OCI-LY1 (cell line): ENCODE measurements around the gene ITGB3.

Source experiments
- H2AFZ ChIP-seq: fragments of 200-600 bp; sonication (generic), shearing (Covaris generic); 2 replicates; pipeline ENCODE4 v1.6.0; 2014; ENCODE audit warnings: antibody characterized with exemption, mild to moderate bottlenecking, low read length
- H3F3A ChIP-seq: fragments of 200-600 bp; sonication (generic), shearing (Covaris generic); 2 replicates; pipeline ENCODE4 v1.6.0; 2014; ENCODE audit warnings: mild to moderate bottlenecking, antibody characterized with exemption, low read length, moderate library complexity; ENCODE audit not compliant: insufficient read depth
- H3K27ac ChIP-seq: fragments of 200-600 bp; sonication (generic); 2 replicates; pipeline ENCODE4 v1.5.1; 2014; ENCODE audit warnings: low read length, mixed run types, mild to moderate bottlenecking, low read depth; ENCODE audit not compliant: poor library complexity, severe bottlenecking
- H3K27me3 ChIP-seq: fragments of 200-600 bp; sonication (generic); 2 replicates; pipeline ENCODE4 v1.6.0; 2014; ENCODE audit warnings: antibody characterized with exemption, mild to moderate bottlenecking, low read length, moderate library complexity; ENCODE audit not compliant: insufficient read depth
- H3K36me3 ChIP-seq: fragments of 200-600 bp; sonication (generic); 2 replicates; pipeline ENCODE4 v1.6.1; 2014; ENCODE audit warnings: mild to moderate bottlenecking, antibody characterized with exemption, low read length, moderate library complexity, mixed read lengths; ENCODE audit not compliant: insufficient read depth
- H3K4me1 ChIP-seq: fragments of 200-600 bp; sonication (generic); 2 replicates; pipeline ENCODE4 v1.5.1; 2014; ENCODE audit warnings: mild to moderate bottlenecking, low read length, moderate library complexity; ENCODE audit not compliant: insufficient read depth, severe bottlenecking
- H3K4me2 ChIP-seq: fragments of 200-600 bp; sonication (generic), shearing (Covaris generic); 2 replicates; pipeline ENCODE4 v1.6.1; 2014; ENCODE audit warnings: low read length
- H3K4me3 ChIP-seq: fragments of 200-600 bp; sonication (generic); 2 replicates; pipeline ENCODE4 v1.5.1; 2014; ENCODE audit warnings: low read length, low read depth, mild to moderate bottlenecking, mixed read lengths; ENCODE audit not compliant: poor library complexity, severe bottlenecking
- H3K79me2 ChIP-seq: fragments of 200-600 bp; shearing (Covaris generic); 2 replicates; pipeline ENCODE4 v1.6.1; 2016; ENCODE audit warnings: mixed run types, low read length, mixed read lengths; ENCODE audit not compliant: insufficient read depth
- H3K9ac ChIP-seq: fragments of 200-600 bp; sonication (generic), shearing (Covaris generic); 2 replicates; pipeline ENCODE4 v1.6.1; 2014; ENCODE audit warnings: mild to moderate bottlenecking, low read length, mixed read lengths
- H3K9me2 ChIP-seq: fragments of 200-600 bp; sonication (generic), shearing (Covaris generic); 2 replicates; pipeline ENCODE4 v1.6.1; 2014; ENCODE audit warnings: low read depth, mild to moderate bottlenecking, low read length, mixed read lengths
- H3K9me3 ChIP-seq: fragments of 200-600 bp; shearing (Covaris generic); 2 replicates; pipeline ENCODE4 v1.6.1; 2014; ENCODE audit warnings: low read length, mixed read lengths
- H4K20me1 ChIP-seq: fragments of 200-600 bp; sonication (generic), shearing (Covaris generic); 2 replicates; pipeline ENCODE4 v1.6.0; 2016; ENCODE audit warnings: mild to moderate bottlenecking, low read length; ENCODE audit not compliant: insufficient read depth
- EZH2 ChIP-seq: fragments of 200-600 bp; sonication (generic), shearing (Covaris generic); IDR thresholded peaks from 2 replicates; pipeline ENCODE4 v1.8.0; 2017; ENCODE audit warnings: borderline replicate concordance, mixed run types, mild to moderate bottlenecking, antibody characterized with exemption, low read length, moderate library complexity, mixed read lengths
- TF ChIP-seq, protein P1 (sequence below): fragments of 200-600 bp; sonication (generic), shearing (Covaris generic); IDR thresholded peaks from 2 replicates; pipeline ENCODE4 v1.5.1; 2017; ENCODE audit warnings: mild to moderate bottlenecking, antibody characterized with exemption, low read length, moderate library complexity, mixed read lengths

The ITGB3 gene

DNA sequence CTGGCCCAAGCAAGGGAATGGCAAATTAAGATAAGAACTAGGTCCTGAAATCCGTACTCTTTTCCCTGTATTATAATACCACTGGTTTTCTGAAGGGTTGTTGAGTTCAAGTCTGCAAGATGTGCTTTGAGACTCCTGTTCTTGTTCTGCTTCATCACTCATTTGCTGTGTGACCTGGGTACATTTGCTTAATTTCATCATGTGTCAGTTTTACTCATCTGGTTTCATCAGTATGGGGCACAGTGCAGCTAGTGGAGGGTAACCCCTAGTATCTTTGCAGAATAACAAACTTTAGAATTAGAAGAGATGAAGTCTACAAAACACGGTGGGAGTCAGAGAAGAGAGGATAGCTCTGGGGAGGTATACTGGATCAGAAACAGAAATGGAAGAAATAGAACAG lies 48.2 kb downstream of the ITGB3 start:
- Histone ChIP-seq H2AFZ (no peak overlapping the region), H3K4me2 (no peak overlapping the region), H3K4me1 (no peaks in the 10 kb centered on the region), H3F3A (no peaks in the 10 kb centered on the region), H3K9ac (no peak overlapping the region), H3K27me3 (no peaks in the 10 kb centered on the region), H4K20me1 (no peaks in the 10 kb centered on the region), H3K9me2 (no peaks in the 10 kb centered on the region), H3K9me3 (no peaks in the 10 kb centered on the region), H3K27ac (no peak overlapping the region), H3K36me3 (no peaks in the 10 kb centered on the region), H3K4me3 (no peak overlapping the region), H3K79me2 (no peaks in the 10 kb centered on the region)
- TF ChIP-seq EZH2 = no peak
- TF ChIP-seq, protein P1, sequence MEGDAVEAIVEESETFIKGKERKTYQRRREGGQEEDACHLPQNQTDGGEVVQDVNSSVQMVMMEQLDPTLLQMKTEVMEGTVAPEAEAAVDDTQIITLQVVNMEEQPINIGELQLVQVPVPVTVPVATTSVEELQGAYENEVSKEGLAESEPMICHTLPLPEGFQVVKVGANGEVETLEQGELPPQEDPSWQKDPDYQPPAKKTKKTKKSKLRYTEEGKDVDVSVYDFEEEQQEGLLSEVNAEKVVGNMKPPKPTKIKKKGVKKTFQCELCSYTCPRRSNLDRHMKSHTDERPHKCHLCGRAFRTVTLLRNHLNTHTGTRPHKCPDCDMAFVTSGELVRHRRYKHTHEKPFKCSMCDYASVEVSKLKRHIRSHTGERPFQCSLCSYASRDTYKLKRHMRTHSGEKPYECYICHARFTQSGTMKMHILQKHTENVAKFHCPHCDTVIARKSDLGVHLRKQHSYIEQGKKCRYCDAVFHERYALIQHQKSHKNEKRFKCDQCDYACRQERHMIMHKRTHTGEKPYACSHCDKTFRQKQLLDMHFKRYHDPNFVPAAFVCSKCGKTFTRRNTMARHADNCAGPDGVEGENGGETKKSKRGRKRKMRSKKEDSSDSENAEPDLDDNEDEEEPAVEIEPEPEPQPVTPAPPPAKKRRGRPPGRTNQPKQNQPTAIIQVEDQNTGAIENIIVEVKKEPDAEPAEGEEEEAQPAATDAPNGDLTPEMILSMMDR = no peak

DNA sequence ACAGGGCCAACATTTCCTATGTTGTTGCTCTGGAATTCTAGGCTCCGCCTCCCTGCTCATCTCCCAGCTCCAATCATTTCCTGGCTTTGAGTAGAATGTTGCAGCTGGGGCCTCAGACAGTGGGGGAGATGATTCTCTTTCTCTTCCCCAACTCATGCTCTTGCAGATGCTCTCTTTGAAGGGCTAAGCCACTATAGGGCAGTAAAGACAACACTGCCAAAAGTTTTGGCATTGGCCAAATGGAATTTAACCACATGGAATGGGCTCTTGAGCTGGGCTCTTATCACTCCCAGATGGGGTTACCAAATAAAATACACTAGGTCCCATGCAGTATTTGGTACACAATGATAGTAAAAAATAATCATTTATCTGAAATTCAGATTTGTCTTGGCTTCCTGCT lies 50.6 kb downstream of the ITGB3 start:
- no peak overlapping the region for H2AFZ ChIP-seq
- H4K20me1 ChIP-seq = no peaks in the 10 kb centered on the region
- TF ChIP-seq EZH2 = no peak
- TF ChIP-seq, protein P1 = no peak
- H3K79me2 ChIP-seq = no peaks in the 10 kb centered on the region
- no peaks in the 10 kb centered on the region for H3F3A ChIP-seq
- H3K27ac ChIP-seq = no peak overlapping the region
- H3K4me3 ChIP-seq = no peak overlapping the region
- H3K4me2 ChIP-seq = no peak overlapping the region
- no peaks in the 10 kb centered on the region for H3K27me3 ChIP-seq
- no peak overlapping the region for H3K9ac ChIP-seq
- no peaks in the 10 kb centered on the region for H3K9me3 ChIP-seq
- no peaks in the 10 kb centered on the region for H3K36me3 ChIP-seq
- no peaks in the 10 kb centered on the region for H3K4me1 ChIP-seq
- no peaks in the 10 kb centered on the region for H3K9me2 ChIP-seq

DNA sequence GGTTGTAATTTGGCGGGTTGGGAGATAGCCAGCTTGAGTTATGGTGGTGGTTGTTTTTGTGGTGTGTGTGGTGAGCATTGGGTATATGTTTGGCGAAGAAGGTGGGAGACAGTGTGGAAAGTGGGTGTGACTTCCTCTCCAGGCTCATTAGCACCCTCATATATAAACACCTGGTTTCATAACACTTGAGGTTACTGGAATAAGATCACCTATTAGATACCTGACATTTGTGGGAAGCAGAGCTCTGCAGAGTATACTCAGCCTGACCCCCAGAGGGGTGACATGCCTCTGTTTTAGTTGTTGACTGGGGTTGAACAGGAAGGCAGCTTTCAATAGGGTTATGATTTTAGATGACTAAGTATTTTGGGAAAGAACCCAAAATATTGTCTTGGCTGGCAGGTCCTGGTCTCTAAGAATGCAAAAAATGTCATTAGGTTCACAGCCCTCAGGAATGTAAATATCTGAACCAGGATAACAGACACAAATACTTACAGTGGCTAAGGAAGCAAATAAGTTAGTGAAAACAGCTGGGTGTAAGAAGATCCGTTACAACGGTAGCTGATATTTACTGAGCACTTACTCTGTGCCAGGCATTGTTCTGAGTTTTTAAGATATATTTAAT lies 51.8 kb downstream of the ITGB3 start:
- H3F3A ChIP-seq = no peaks in the 10 kb centered on the region

More for the DNA sequence above, 51.8 kb downstream of the ITGB3 start:
- Histone ChIP-seq H2AFZ (no peak overlapping the region), H3K27ac (no peak overlapping the region), H4K20me1 (no peaks in the 10 kb centered on the region), H3K79me2 (no peaks in the 10 kb centered on the region), H3K27me3 (no peaks in the 10 kb centered on the region), H3K4me1 (no peaks in the 10 kb centered on the region), H3K9me3 (no peaks in the 10 kb centered on the region), H3K4me3 (no peak overlapping the region), H3K4me2 (no peak overlapping the region), H3K9me2 (no peaks in the 10 kb centered on the region), H3K36me3 (no peaks in the 10 kb centered on the region), H3K9ac (no peak overlapping the region)
- TF ChIP-seq EZH2 = no peak
- TF ChIP-seq, protein P1 = no peak
